GM12864 (cell line): ENCODE measurements around the gene PCDH9.

Experiments used
- DNase-seq: peaks from one replicate; pipeline ENCODE4 v3.0.0-alpha.2; 2011; ENCODE audit warnings: low read depth
- H3K4me3 ChIP-seq: 2 replicates; pipeline ENCODE4 v1.5.1; 2011; ENCODE audit warnings: mild to moderate bottlenecking, low read depth, low read length, control low read depth
- TF ChIP-seq, protein P1 (sequence below): IDR thresholded peaks from 2 replicates; pipeline ENCODE4 v1.5.1; 2011; ENCODE audit warnings: low read depth, mild to moderate bottlenecking, moderate library complexity, low read length, control low read depth, inconsistent platforms; ENCODE audit errors: missing control alignments

Gene PCDH9

DNA sequence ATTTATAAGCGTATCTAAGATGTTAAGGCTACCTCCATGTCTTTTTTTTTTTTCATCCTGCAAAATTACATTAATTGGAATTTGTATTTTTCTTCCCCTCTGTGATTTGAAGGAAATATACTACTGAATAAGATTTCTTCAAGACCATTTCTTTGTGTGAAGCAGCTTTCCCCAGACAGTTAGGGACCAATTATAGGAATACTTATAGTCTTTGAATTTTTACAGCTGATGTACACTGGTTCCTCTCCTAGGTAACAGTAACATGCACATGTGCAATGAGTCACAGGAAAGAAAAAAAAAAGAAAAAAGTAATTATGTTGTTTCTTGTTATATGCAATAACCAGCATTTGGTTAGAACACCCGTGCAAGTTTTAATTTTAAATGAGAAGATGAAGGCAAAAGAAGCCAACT, 82.0 kb downstream of the PCDH9 start:
- no peak for DNase-seq
- H3K4me3 ChIP-seq: no peak overlapping the region

DNA sequence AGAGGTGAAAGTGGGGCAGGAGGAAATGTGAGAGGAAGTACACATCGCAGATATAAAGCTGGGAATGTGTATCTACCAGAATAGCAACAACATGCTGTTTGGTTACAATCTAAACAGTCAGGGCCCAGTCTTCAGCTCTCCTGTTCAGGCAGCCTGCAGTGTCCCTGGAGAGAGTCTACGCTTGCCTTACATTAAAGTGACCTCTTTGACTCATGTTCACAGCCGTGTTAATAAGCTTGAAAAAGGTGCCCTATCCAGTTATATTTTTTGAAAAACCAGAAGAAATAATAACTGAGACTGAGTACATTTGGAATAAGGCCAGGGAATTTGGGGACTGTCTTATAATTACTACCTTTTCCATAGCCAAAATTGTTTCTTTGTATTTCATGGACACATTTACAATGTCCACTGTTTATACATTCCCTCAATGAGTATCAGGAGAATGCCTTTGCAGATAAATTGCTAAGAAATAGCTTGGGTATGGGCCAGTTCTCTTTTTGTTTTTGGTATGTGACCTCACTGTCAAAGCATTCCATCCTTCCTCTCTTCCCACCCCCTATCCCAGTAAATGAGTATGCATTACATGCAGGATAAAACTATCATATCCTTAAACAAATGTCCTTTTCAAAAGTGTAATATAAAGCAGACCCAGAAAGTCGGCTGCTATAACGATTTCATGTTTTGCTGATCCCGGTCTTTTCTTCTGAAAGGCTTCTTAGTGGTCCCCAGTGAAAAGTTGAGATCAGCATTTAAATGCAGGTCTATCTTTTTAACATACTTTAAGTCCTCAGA, 82.6 kb downstream of the PCDH9 start:
- TF ChIP-seq, protein P1, sequence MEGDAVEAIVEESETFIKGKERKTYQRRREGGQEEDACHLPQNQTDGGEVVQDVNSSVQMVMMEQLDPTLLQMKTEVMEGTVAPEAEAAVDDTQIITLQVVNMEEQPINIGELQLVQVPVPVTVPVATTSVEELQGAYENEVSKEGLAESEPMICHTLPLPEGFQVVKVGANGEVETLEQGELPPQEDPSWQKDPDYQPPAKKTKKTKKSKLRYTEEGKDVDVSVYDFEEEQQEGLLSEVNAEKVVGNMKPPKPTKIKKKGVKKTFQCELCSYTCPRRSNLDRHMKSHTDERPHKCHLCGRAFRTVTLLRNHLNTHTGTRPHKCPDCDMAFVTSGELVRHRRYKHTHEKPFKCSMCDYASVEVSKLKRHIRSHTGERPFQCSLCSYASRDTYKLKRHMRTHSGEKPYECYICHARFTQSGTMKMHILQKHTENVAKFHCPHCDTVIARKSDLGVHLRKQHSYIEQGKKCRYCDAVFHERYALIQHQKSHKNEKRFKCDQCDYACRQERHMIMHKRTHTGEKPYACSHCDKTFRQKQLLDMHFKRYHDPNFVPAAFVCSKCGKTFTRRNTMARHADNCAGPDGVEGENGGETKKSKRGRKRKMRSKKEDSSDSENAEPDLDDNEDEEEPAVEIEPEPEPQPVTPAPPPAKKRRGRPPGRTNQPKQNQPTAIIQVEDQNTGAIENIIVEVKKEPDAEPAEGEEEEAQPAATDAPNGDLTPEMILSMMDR: no peak
- H3K4me3 ChIP-seq: no peak overlapping the region
- no peak for DNase-seq

More for the DNA sequence above, 82.0 kb downstream of the PCDH9 start:
- TF ChIP-seq, protein P1: no peak

DNA sequence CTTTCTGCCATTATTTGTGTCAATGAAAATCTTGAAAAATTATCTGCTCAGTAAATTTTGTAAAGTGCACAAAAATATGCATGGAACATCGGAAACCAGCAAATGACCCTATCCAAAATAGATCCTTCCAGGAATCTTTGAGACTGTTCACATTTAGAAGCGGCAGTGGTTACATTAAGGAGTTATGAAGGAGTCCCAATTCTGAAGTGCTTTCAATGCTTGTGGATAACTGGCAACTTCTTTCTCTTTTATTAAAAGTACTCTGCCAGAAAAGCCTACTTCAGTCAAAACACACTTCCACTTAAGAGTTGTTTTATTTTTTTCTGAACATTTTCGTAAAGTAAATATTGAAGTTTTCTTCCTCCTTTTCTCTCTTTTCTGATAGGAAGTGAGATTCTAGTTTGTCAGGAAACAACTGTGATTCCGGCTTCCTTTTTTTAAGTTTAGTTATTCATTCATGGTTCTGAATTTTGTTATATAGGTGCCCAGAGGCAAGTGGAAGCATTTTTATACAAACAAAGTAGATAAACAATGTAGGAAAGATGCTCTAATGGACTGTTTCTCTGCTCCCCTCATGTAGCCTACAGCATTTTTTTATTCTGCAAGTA, 83.5 kb downstream of the PCDH9 start:
- TF ChIP-seq, protein P1: no peak
- H3K4me3 ChIP-seq: no peak overlapping the region
- DNase-seq: no peak

DNA sequence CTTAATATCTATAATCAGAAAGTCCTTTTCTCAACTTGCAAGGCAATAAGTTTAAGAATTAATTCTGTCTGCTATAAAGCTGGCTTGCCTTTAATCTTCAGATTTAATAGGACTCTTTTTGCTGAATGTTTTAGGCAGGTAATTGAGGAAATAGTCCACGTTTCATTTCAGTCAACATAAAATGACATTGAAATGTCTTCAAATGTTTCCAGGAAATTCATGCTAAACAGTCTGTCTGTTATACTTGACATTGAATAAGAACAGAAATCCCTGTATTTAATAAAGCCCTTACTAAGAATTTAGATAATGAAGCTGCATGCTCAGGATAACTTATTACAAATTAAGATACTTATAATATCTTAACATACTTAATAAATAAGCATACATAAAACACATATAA, 84.2 kb downstream of the PCDH9 start:
- TF ChIP-seq, protein P1: no peak
- no peak for DNase-seq
- no peak overlapping the region for H3K4me3 ChIP-seq

DNA sequence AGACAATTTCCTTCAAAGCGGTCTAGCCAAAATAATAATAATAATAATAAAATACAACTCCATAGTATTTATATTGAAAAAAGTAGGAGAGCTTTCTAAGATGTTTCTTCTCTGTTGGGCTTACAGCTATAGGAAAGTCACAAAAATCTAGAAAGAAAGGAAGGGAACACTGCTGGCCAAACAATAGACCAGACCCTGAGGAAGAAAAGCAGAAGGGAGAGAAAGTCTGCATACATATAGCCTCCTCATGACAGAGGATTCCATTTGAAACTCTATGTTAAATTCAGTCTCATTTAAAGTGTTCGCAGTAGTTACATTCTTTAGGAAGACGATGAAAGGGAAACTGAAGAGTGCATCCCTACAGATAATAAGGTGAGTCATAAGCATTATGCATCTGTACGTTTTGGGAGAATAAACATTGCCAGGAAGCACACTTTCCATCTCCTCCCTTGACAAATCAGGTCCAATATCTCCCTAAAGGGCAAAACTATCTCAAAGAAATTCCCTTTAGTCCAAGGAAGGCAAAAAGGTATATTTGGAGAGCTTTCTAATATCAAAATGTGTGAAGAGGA, 86.5 kb downstream of the PCDH9 start:
- no peak for DNase-seq
- H3K4me3 ChIP-seq: no peak overlapping the region
- TF ChIP-seq, protein P1: no peak

DNA sequence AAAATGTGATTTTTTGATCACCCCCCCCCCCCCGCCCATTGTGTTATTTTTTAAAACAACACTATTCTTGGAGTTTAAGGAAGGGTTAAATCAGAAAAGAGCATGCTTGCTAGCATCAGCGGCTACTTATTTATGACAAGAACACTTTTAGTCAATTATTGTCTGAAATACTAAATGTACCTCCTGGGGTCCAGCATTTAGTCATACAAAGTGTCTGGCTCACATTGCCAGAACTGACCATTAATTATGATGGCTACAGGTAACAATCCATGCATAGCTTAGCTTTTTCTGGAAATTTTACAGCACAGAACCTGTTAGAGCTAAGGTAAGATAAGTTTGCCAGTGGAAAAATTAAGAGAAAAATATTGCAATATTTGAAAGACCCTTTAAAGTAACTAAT, 90.1 kb downstream of the PCDH9 start:
- no peak for DNase-seq
- TF ChIP-seq, protein P1: no peak
- no peak overlapping the region for H3K4me3 ChIP-seq

DNA sequence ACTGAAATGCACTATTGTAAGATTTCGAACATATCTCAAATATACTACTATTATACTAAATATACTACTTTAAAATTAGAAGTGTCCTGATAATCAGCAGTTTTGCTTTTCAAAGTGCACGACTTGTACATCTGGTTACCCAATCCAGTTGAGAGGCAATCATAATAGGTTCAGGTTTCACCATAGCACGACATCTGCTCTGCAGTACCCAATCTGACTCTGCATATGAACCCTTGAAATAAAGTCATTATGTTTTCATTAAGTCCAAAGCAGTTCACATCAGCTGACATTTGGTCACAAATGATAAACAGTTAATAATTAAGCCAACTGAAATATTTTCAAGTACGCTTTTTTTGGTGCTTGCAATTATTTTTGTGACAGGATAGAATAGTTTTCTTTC, 90.6 kb downstream of the PCDH9 start:
- TF ChIP-seq, protein P1: no peak
- DNase-seq: no peak
- H3K4me3 ChIP-seq: no peak overlapping the region
